Adrenal gland (tissue), 12 donors: Measurements from ENCODE around the gene TANC1. TPM values are rescaled to one million over a fixed set of nuclear protein-coding genes. Genes with fewer than 3 reads are reported as not detected.

Experiments used
- DNase-seq, 7 donors: peaks; one replicate each; pipeline ENCODE4 v3.0.0-alpha.2; 2019 to 2020
- H3K27ac ChIP-seq, 5 donors: fragments of 200-600 bp; sonication (generic) in 4 of 5; 1 replicate in 3 of 5; 2 replicates in 2 of 5; pipeline versions ENCODE4 v1.5.1 to v1.8.0; 2016 to 2020; ENCODE audit warnings: mild to moderate bottlenecking in 1 of 5
- H3K27me3 ChIP-seq: fragments of 200-600 bp; 2 replicates; pipeline ENCODE4 v1.8.0; 2021
- H3K36me3 ChIP-seq, 2 donors: fragments of 200-600 bp; replicated peaks in 1 of 2; 1 replicate in 1 of 2; 2 replicates in 1 of 2; pipeline versions ENCODE4 v1.5.1 to v1.8.0; 2018 to 2022
- H3K4me1 ChIP-seq, 2 donors: fragments of 200-600 bp; replicated peaks in 1 of 2; 1 replicate in 1 of 2; 2 replicates in 1 of 2; pipeline versions ENCODE4 v1.5.1 to v1.8.0; 2018 to 2021
- H3K4me3 ChIP-seq, 4 donors: fragments of 200-600 bp; sonication (generic) in 3 of 4; one replicate each; pipeline ENCODE4 v1.5.1; 2016 to 2018
- H3K9me3 ChIP-seq, 3 donors: fragments of 200-600 bp; sonication (generic) in 1 of 3; replicated peaks in 1 of 3; 1 replicate in 2 of 3; 2 replicates in 1 of 3; pipeline versions ENCODE4 v1.5.1 to v1.8.0; 2016 to 2021
- CTCF ChIP-seq, 6 experiments: fragments of 450-650 bp in 4 of 6; fragments of 200-600 bp in 2 of 6; sonication (generic) in 1 of 6; IDR thresholded peaks; 1 replicate in 5 of 6; 2 replicates in 1 of 6; pipeline versions ENCODE4 v1.5.1 to v1.8.0; 2016 to 2021; ENCODE audit warnings: antibody characterized with exemption in 6 of 6, mild to moderate bottlenecking in 2 of 6, moderate library complexity in 1 of 6
- POLR2A ChIP-seq, 2 donors: fragments of 450-650 bp; IDR thresholded peaks; one replicate each; pipeline ENCODE4 v1.6.1; 2017; ENCODE audit warnings: antibody characterized with exemption in 2 of 2, mild to moderate bottlenecking in 2 of 2, moderate library complexity in 1 of 2
- WGBS, 4 donors: extraction: QIAGEN DNeasy Blood & Tissue Kit in 2 of 4; methylation state at CpG; one replicate each; pipeline versions ENCODE4 v1.1.5 to v1.1.7; 2013 to 2017; 5-methylcytosine and 5-hydroxymethylcytosine counted together
- intact Hi-C, 2 donors: fragments of 100-400 bp; cut with DNase I; formaldehyde crosslinking; loops; one replicate each; pipeline versions ENCODE4 v1.14.1 to v1.15.0; 2022 to 2023
- polyA plus RNA-seq, 3 donors: library from polyadenylated mRNA; stranded (reverse); fragments of 200-250 nt in 2 of 3; fragments of 350-450 nt in 1 of 3; fragmentation: Illumina TruSeq in 1 of 3; extraction: RNeasy Lipid Tissue Mini Kit (QIAGEN cat#74804) in 1 of 3; gene quantifications; one replicate each; pipeline ENCODE4 v1.2.3, GENCODE V29; 2013 to 2014
- total RNA-seq, 9 donors: library from RNA; depleted of rRNA in 4 of 9; stranded (reverse); fragments of >200 nt in 4 of 9; fragments of 120-200 nt in 1 of 9; fragmentation: NEBNext Ultra II Directional in 1 of 9; extraction: Animal tissue kit (Norgen Biotek cat#: 25700) in 1 of 9; gene quantifications; one replicate each; pipeline versions ENCODE4 v1.1.0 to v1.2.4, GENCODE V29; 2013 to 2023
- donor health status: healthy with polysubstance abuse.
- donor health status: Bipolar disorder and iron deficiency.
- donor health status: DM: yes; HTN: yes; CAD: no.
- donor health status: DM: no; HTN: no; CAD: no.
- donor health status: DM: no; HTN: no; CAD: no.
- donor health status: DM: yes; HTN: yes; CAD: no.

TANC1 gene
- total and polyA plus RNA-seq, 12 donors, result 14.1 to 53.3 (median 24.8) TPM

GRCh38 chr2:159086342-159086741 is 117.9 kb downstream of the TANC1 start:
- intact Hi-C loops, result no loop called here
- no peak overlapping the region for H3K27ac ChIP-seq
- no peaks in the 10 kb centered on the region for H3K36me3 ChIP-seq
- TF ChIP-seq POLR2A (IDR thresholded peaks at IDR 0.05), result no peak
- no peak for TF ChIP-seq CTCF (IDR thresholded peaks at IDR 0.05)
- H3K4me3 ChIP-seq, result no peak overlapping the region
- DNase-seq, result peak in 4 of 7 donors; percentile 30 to 43 (median 39)
- H3K9me3 ChIP-seq, result no peaks in the 10 kb centered on the region
- H3K4me1 ChIP-seq, result peaks cover 19 to 52% of the 10 kb centered on the region in 2 donors
- 47 to 57% (median 53%) methylated on average over 1 of the region's 1 CpG for WGBS, 4 donors
- no peaks in the 10 kb centered on the region for H3K27me3 ChIP-seq

- peaks cover 24 to 56% of the 10 kb centered on the region in 2 donors for H3K4me1 ChIP-seq
- no peak overlapping the region for H3K4me3 ChIP-seq
- no peaks in the 10 kb centered on the region for H3K36me3 ChIP-seq
- WGBS, 4 donors, result 71 to 76% (median 75%) methylated on average over 4 of the region's 4 CpGs
- H3K27ac ChIP-seq, result no peak overlapping the region
- H3K9me3 ChIP-seq, result no peaks in the 10 kb centered on the region
- DNase-seq, result no peak
- no peak for TF ChIP-seq POLR2A (IDR thresholded peaks at IDR 0.05)
- TF ChIP-seq CTCF (IDR thresholded peaks at IDR 0.05), result no peak
- H3K27me3 ChIP-seq, result no peaks in the 10 kb centered on the region
- intact Hi-C loops, result no loop called here
These were observed 118.4 kb downstream of the TANC1 start for GRCh38 chr2:159086826-159087225.

- DNase-seq, result no peak
- intact Hi-C loops, result no loop called here
- TF ChIP-seq POLR2A (IDR thresholded peaks at IDR 0.05) (no peak), CTCF (IDR thresholded peaks at IDR 0.05) (no peak)
- WGBS, 4 donors, result 46 to 82% (median 58%) methylated on average over 1 of the region's 1 CpG
- H3K4me3 ChIP-seq, result no peak overlapping the region
- no peaks in the 10 kb centered on the region for H3K9me3 ChIP-seq
- peaks cover 29 to 76% of the 10 kb centered on the region in 2 donors for H3K4me1 ChIP-seq
- H3K36me3 ChIP-seq, result no peaks in the 10 kb centered on the region
- H3K27ac ChIP-seq, result no peak overlapping the region
- H3K27me3 ChIP-seq, result no peaks in the 10 kb centered on the region
These were observed 120.5 kb downstream of the TANC1 start for GRCh38 chr2:159088906-159089305.

- intact Hi-C loops, result no loop called here
- peak overlapping the region in 1 of 5 donors; percentile 21 for H3K27ac ChIP-seq
- TF ChIP-seq CTCF (IDR thresholded peaks at IDR 0.05) (no peak), POLR2A (IDR thresholded peaks at IDR 0.05) (no peak)
- H3K4me3 ChIP-seq, result no peak overlapping the region
- H3K9me3 ChIP-seq, result no peaks in the 10 kb centered on the region
- 72 to 89% (median 79%) methylated on average over 3 of the region's 3 CpGs for WGBS, 4 donors
- H3K27me3 ChIP-seq, result no peaks in the 10 kb centered on the region
- H3K36me3 ChIP-seq, result no peaks in the 10 kb centered on the region
- peaks cover 28 to 78% of the 10 kb centered on the region in 2 donors for H3K4me1 ChIP-seq
- DNase-seq, result no peak
These were observed 121.1 kb downstream of the TANC1 start for GRCh38 chr2:159089543-159089942.
